PC-3 (cell line): ENCODE data around the gene TMEM255B. TPM values are rescaled to one million over a fixed set of nuclear protein-coding genes. Genes with fewer than 3 reads are reported as not detected.

Experiments
- ATAC-seq: fragments of 200-7000 bp; cut with Tn5 transposase; 2 replicates; pipeline ENCODE4 v1.9.1; 2020; ENCODE audit warnings: mild to moderate bottlenecking, moderate library complexity
- BruUV-seq: library from RNA; stranded (reverse); fragments of 400-500 nt; replicated peaks from 2 replicates; lab custom pipeline; 2021; lab: Mats Ljungman, UMichigan
- CTCF ChIA-PET: fragments of 300-600 bp; sonication (Branson Sonifier 250); formaldehyde crosslinking; loops from one replicate; lab custom pipeline; 2022; ENCODE audit warnings: antibody characterized with exemption; lab: Charles Lee
- POLR2A ChIA-PET: fragments of 300-600 bp; sonication (Branson Sonifier 250); formaldehyde crosslinking; loops from one replicate; lab custom pipeline; 2022; ENCODE audit warnings: antibody characterized with exemption; ENCODE audit not compliant: unreplicated experiment; lab: Charles Lee
- DNase-seq: peaks from one replicate; pipeline ENCODE4 v3.0.0-alpha.2; 2015
- H2AFZ ChIP-seq: fragments of 300-600 bp; sonication (generic); 2 replicates; pipeline ENCODE4 v1.6.0; 2016; ENCODE audit warnings: antibody characterized with exemption, low read length
- H3F3A ChIP-seq: fragments of 300-600 bp; sonication (generic); one replicate; pipeline ENCODE4 v1.6.0; 2017; ENCODE audit warnings: antibody characterized with exemption, low read length, control low read depth, mild to moderate bottlenecking; ENCODE audit not compliant: unreplicated experiment
- H3K27ac ChIP-seq: fragments of 300-600 bp; sonication (generic); 2 replicates; pipeline ENCODE4 v1.5.1; 2016; ENCODE audit warnings: mild to moderate bottlenecking, low read length
- H3K27me3 ChIP-seq: fragments of 300-600 bp; sonication (generic); 2 replicates; pipeline ENCODE4 v1.6.1; 2016; ENCODE audit warnings: low read length, mixed read lengths
- H3K36me3 ChIP-seq: fragments of 300-600 bp; sonication (generic); 2 replicates; pipeline ENCODE4 v1.6.1; 2016; ENCODE audit warnings: low read depth, mixed run types, low read length, mixed read lengths
- H3K4me1 ChIP-seq: fragments of 300-600 bp; sonication (generic); 2 replicates; pipeline ENCODE4 v1.5.1; 2016; ENCODE audit warnings: low read length; ENCODE audit not compliant: insufficient read depth
- H3K4me2 ChIP-seq: fragments of 300-600 bp; sonication (generic); 2 replicates; pipeline ENCODE4 v1.6.0; 2016; ENCODE audit warnings: low read length
- H3K4me3 ChIP-seq: fragments of 300-600 bp; sonication (generic); 2 replicates; pipeline ENCODE4 v1.5.1; 2016; ENCODE audit warnings: mild to moderate bottlenecking, low read length, mixed read lengths
- H3K79me2 ChIP-seq: fragments of 300-600 bp; sonication (generic); 2 replicates; pipeline ENCODE4 v1.6.1; 2017; ENCODE audit warnings: low read length, mixed read lengths
- H3K9ac ChIP-seq: fragments of 300-600 bp; sonication (generic); 2 replicates; pipeline ENCODE4 v1.6.0; 2016; ENCODE audit warnings: mild to moderate bottlenecking, low read length
- H3K9me2 ChIP-seq: fragments of 300-600 bp; sonication (generic); replicated peaks from 2 replicates; pipeline ENCODE4 v1.6.1; 2016; ENCODE audit warnings: mixed run types, low read length, mixed read lengths
- H3K9me3 ChIP-seq: fragments of 300-600 bp; sonication (generic); 2 replicates; pipeline ENCODE4 v1.6.1; 2016; ENCODE audit warnings: low read length, mixed read lengths
- H4K20me1 ChIP-seq: fragments of 300-600 bp; sonication (generic); 2 replicates; pipeline ENCODE4 v1.6.1; 2016; ENCODE audit warnings: low read length, mixed read lengths
- EZH2 ChIP-seq: fragments of 300-600 bp; sonication (generic); IDR thresholded peaks from one replicate; pipeline ENCODE4 v1.6.1; 2017; ENCODE audit warnings: antibody characterized with exemption, mild to moderate bottlenecking, low read length; ENCODE audit not compliant: unreplicated experiment
- EZH2phosphoT487 ChIP-seq: fragments of 300-600 bp; sonication (generic); IDR thresholded peaks from 2 replicates; pipeline ENCODE4 v1.6.1; 2018; ENCODE audit warnings: mild to moderate bottlenecking, antibody characterized with exemption, low read length, borderline replicate concordance
- intact Hi-C: fragments of 100-400 bp; cut with micrococcal nuclease; formaldehyde crosslinking; loops from 2 replicates; pipeline ENCODE4 v1.9.0; 2023
- total RNA-seq: library from RNA; depleted of rRNA; stranded (reverse); fragments of >200 nt; gene quantifications from 2 replicates; pipeline ENCODE4 v1.2.3, GENCODE V29; 2014
- TF ChIP-seq, protein P1 (sequence below): fragments of 300-600 bp; sonication (generic); conservative IDR thresholded peaks from 2 replicates; pipeline ENCODE4 v1.5.1; 2017; ENCODE audit warnings: antibody characterized with exemption, low read depth, mild to moderate bottlenecking, low read length

Gene TMEM255B
- total RNA-seq, 1 experiment from 2014 or later: 26.9 TPM

DNA sequence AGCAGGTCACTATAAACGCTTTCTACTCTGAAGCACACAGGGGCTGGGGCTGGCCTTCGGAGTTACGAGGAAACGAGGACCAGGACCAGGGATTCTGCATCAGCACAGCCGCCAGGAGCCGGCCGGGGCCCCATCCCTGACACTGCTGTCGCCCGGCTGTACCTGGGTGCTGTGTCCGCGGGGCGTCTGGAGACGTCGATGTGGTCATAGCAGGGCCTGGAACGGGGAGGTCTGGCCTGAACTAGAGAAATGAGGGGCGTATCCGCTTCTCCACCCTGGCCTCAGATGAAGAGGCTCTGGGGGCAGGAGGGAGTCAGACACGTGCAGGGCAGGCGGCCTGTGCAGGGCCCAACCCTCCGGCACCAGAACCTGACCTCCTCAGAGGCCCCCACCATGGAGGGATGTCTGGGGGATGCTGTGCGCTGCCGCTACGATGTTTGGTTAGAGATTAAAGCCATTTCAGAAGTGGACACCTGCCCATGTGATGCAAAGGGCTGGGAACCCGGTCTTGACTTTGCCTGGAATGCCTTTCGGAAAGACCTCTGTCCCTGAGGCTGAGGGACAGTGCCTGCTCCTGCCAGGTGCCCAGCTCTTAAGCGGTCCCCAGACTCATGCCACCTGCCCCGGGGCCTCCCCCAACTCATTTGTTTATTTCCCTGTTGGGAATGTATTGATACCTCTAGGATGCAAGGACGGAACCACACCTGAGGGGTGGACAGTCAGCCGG is 83.5 kb downstream of the TMEM255B start:
- no peaks in the 10 kb centered on the region for H3K9me3 ChIP-seq
- BruUV-seq: no TSS peak
- H3K27ac ChIP-seq: no peak overlapping the region
- DNase-seq (no peak), ATAC-seq (no peak)
- H2AFZ ChIP-seq: no peak overlapping the region
- no peaks in the 10 kb centered on the region for H3F3A ChIP-seq
- no peaks in the 10 kb centered on the region for H3K9me2 ChIP-seq
- no peak overlapping the region for H3K4me2 ChIP-seq
- TF ChIP-seq EZH2 (no peak), EZH2phosphoT487 (no peak)
- TF ChIP-seq, protein P1, sequence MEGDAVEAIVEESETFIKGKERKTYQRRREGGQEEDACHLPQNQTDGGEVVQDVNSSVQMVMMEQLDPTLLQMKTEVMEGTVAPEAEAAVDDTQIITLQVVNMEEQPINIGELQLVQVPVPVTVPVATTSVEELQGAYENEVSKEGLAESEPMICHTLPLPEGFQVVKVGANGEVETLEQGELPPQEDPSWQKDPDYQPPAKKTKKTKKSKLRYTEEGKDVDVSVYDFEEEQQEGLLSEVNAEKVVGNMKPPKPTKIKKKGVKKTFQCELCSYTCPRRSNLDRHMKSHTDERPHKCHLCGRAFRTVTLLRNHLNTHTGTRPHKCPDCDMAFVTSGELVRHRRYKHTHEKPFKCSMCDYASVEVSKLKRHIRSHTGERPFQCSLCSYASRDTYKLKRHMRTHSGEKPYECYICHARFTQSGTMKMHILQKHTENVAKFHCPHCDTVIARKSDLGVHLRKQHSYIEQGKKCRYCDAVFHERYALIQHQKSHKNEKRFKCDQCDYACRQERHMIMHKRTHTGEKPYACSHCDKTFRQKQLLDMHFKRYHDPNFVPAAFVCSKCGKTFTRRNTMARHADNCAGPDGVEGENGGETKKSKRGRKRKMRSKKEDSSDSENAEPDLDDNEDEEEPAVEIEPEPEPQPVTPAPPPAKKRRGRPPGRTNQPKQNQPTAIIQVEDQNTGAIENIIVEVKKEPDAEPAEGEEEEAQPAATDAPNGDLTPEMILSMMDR: no peak
- peaks cover 9% of the 10 kb centered on the region for H3K79me2 ChIP-seq
- H3K27me3 ChIP-seq: no peaks in the 10 kb centered on the region
- intact Hi-C loops: no loop called here
- ChIA-PET POLR2A (no interaction called here), CTCF (no interaction called here)
- peaks cover 16% of the 10 kb centered on the region for H3K4me1 ChIP-seq
- no peak overlapping the region for H3K4me3 ChIP-seq
- no peaks in the 10 kb centered on the region for H3K36me3 ChIP-seq
- H3K9ac ChIP-seq: no peak overlapping the region
- no peaks in the 10 kb centered on the region for H4K20me1 ChIP-seq

DNA sequence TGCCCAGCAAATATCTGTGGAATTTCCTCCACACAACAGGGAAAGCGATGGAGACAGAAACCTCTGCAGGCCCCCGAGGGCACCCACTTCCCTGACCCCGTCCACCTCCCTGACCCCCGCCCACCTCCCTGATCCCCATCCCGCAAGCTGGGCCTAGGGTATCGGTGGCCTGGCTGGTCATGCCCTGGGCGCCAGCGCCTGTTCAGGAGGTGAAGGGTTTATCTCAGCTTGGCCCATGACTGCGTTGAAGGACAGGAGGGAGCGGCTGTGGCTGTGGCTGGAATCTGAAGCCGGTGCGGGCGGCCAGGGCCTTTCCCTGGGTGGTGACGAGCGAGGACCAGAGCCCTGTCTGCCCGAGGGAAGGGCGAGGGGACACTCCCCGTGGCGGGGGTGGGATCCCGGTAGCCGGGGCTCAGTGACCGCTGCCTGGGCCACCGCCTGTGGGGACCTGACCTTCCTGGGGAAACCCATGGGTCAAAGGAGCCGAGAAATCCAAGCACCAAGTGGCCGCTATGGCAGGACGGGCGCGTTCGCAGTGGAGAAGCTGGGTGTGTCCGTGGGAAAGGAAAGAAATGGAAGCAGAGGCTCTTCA is 84.1 kb downstream of the TMEM255B start:
- Histone ChIP-seq H3K36me3 (no peaks in the 10 kb centered on the region), H3K27me3 (no peaks in the 10 kb centered on the region), H3F3A (no peaks in the 10 kb centered on the region), H2AFZ (no peak overlapping the region), H3K9me3 (no peaks in the 10 kb centered on the region), H4K20me1 (no peaks in the 10 kb centered on the region), H3K27ac (no peak overlapping the region), H3K9me2 (no peaks in the 10 kb centered on the region), H3K4me1 (peaks cover 13% of the 10 kb centered on the region), H3K4me2 (no peak overlapping the region), H3K9ac (no peak overlapping the region), H3K4me3 (no peak overlapping the region), H3K79me2 (peaks cover 15% of the 10 kb centered on the region)
- ChIA-PET POLR2A (interaction anchor here (0.6 kb wide), 1 partner anchor 74 kb away, joined by 36 read pairs; no protein-coding TSS in a partner anchor), CTCF (no interaction called here)
- no peak for DNase-seq
- intact Hi-C loops: no loop called here
- BruUV-seq: no TSS peak
- ATAC-seq: no peak
- TF ChIP-seq EZH2 (no peak), EZH2phosphoT487 (no peak)
- TF ChIP-seq, protein P1: no peak
